GM12878 (cell line): ENCODE measurements around the gene UNC13A. TPM values are rescaled to one million over a fixed set of nuclear protein-coding genes. Genes with fewer than 3 reads are reported as not detected.

ENCODE experiments used
- ATAC-seq: fragments of 200-7000 bp; cut with Tn5 transposase; 3 replicates; pipeline ENCODE4 v1.9.1; 2020; ENCODE audit warnings: mild to moderate bottlenecking, moderate library complexity
- BruUV-seq: library from RNA; stranded (reverse); fragments of 400-500 nt; replicated peaks from 2 replicates; lab custom pipeline; 2021; lab: Mats Ljungman, UMichigan
- CTCF ChIA-PET: fragments of 300-600 bp; sonication (Branson Sonifier 250); formaldehyde crosslinking; extraction: SDS; loops from one replicate; lab custom pipeline; 2021; ENCODE audit warnings: inconsistent platforms; lab: Yijun Ruan, JAX
- POLR2A ChIA-PET: fragments of 350-600 bp; formaldehyde crosslinking; extraction: SDS; loops from one replicate; lab custom pipeline; 2021; ENCODE audit warnings: inconsistent platforms; lab: Charles Lee
- RAD21 ChIA-PET: fragments of 300-600 bp; sonication (Branson Sonifier 250); formaldehyde crosslinking; loops from one replicate; lab custom pipeline; 2023; ENCODE audit warnings: antibody characterized with exemption; ENCODE audit not compliant: unreplicated experiment; lab: Charles Lee
- SMC1A ChIA-PET: fragments of 300-600 bp; sonication (Branson Sonifier 250); formaldehyde crosslinking; loops from one replicate; lab custom pipeline; 2023; ENCODE audit not compliant: unreplicated experiment, uncharacterized antibody; lab: Charles Lee
- DNase-seq: peaks from one replicate; pipeline ENCODE4 v3.0.0-alpha.2; 2011; ENCODE audit warnings: low read depth, low spot score
- FAIRE-seq: peaks from 3 replicates; lab custom pipeline; 2011; peaks lifted over from hg19 to GRCh38; lab: Jason Lieb, UNC
- H2AFZ ChIP-seq: 2 replicates; pipeline ENCODE4 v1.6.0; 2011; ENCODE audit warnings: low read depth, low read length, control low read depth; ENCODE audit not compliant: control insufficient read depth
- H3K27ac ChIP-seq: 2 replicates; pipeline ENCODE4 v1.5.1; 2011; ENCODE audit warnings: control low read depth; ENCODE audit not compliant: control insufficient read depth, insufficient read depth
- H3K27me3 ChIP-seq, 2 experiments: replicated peaks in 1 of 2; 2 replicates each; pipeline versions ENCODE4 v1.6.0 to v1.6.1; 2011; ENCODE audit warnings: low read length in 1 of 2; ENCODE audit not compliant: control insufficient read depth in 2 of 2, insufficient read depth in 2 of 2
- H3K36me3 ChIP-seq, 2 experiments: 2 replicates each; pipeline ENCODE4 v1.5.1; 2011; ENCODE audit warnings: low read length in 1 of 2; ENCODE audit not compliant: control insufficient read depth in 2 of 2, insufficient read depth in 2 of 2
- H3K4me1 ChIP-seq: 2 replicates; pipeline ENCODE4 v1.6.1; 2011; ENCODE audit warnings: mild to moderate bottlenecking, low read length, moderate library complexity, mixed read lengths; ENCODE audit not compliant: control insufficient read depth, insufficient read depth
- H3K4me2 ChIP-seq: 2 replicates; pipeline ENCODE4 v1.6.0; 2011; ENCODE audit warnings: control low read depth; ENCODE audit not compliant: control insufficient read depth, insufficient read depth
- H3K4me3 ChIP-seq: fragments of 200-600 bp; sonication (generic); 2 replicates; pipeline ENCODE4 v1.5.1; 2016
- H3K79me2 ChIP-seq: 2 replicates; pipeline ENCODE4 v1.6.0; 2011; ENCODE audit warnings: low read length; ENCODE audit not compliant: control insufficient read depth, insufficient read depth
- H3K9ac ChIP-seq: 2 replicates; pipeline ENCODE4 v1.8.0; 2011; ENCODE audit warnings: low read length, control low read depth, mixed read lengths; ENCODE audit not compliant: control insufficient read depth, insufficient read depth
- H3K9me3 ChIP-seq: replicated peaks from 3 replicates; pipeline ENCODE4 v1.5.1; 2011; ENCODE audit warnings: mild to moderate bottlenecking, low read length; ENCODE audit not compliant: control insufficient read depth, insufficient read depth
- H4K20me1 ChIP-seq: 2 replicates; pipeline ENCODE4 v1.6.0; 2011; ENCODE audit not compliant: control insufficient read depth, insufficient read depth
- ATF3 ChIP-seq: IDR thresholded peaks from 2 replicates; pipeline ENCODE4 v1.6.1; 2011; ENCODE audit warnings: low read depth, mild to moderate bottlenecking, low read length, moderate library complexity, borderline replicate concordance; ENCODE audit errors: extremely low read depth
- JUND ChIP-seq: IDR thresholded peaks from 2 replicates; pipeline ENCODE4 v1.6.1; 2012; ENCODE audit warnings: low read depth, mild to moderate bottlenecking, low read length, improper control_type of control experiment, moderate library complexity
- KDM1A ChIP-seq: fragments of 200-600 bp; sonication (generic); IDR thresholded peaks from 2 replicates; pipeline ENCODE4 v1.6.1; 2016; ENCODE audit warnings: borderline replicate concordance
- NFIC ChIP-seq: IDR thresholded peaks from 2 replicates; pipeline ENCODE4 v1.6.1; 2012; ENCODE audit warnings: low read depth, mild to moderate bottlenecking, inconsistent platforms, low read length, moderate library complexity
- PAX5 ChIP-seq: IDR thresholded peaks from 2 replicates; pipeline ENCODE4 v1.6.1; 2011; ENCODE audit warnings: low read depth, low read length, borderline replicate concordance
- SKIL ChIP-seq: fragments of 450-650 bp; IDR thresholded peaks from 2 replicates; pipeline ENCODE4 v1.6.1; 2017; ENCODE audit warnings: mild to moderate bottlenecking, low read depth, inconsistent platforms; ENCODE audit not compliant: poor library complexity, severe bottlenecking
- SRF ChIP-seq, 2 experiments: IDR thresholded peaks; 2 replicates each; pipeline ENCODE4 v1.6.1; 2011; ENCODE audit warnings: low read depth in 2 of 2, low read length in 2 of 2, mild to moderate bottlenecking in 1 of 2, moderate library complexity in 1 of 2
- USF1 ChIP-seq: IDR thresholded peaks from 2 replicates; pipeline ENCODE4 v1.6.1; 2011; ENCODE audit warnings: borderline replicate concordance, low read depth, mild to moderate bottlenecking, moderate library complexity, mixed read lengths, low read length; ENCODE audit not compliant: insufficient read depth; ENCODE audit errors: extremely low read length
- USF2 ChIP-seq: IDR thresholded peaks from 2 replicates; pipeline ENCODE4 v1.6.1; 2011; ENCODE audit warnings: low read depth, low read length, improper control_type of control experiment, borderline replicate concordance
- YBX1 ChIP-seq: fragments of 450-650 bp; IDR thresholded peaks from 2 replicates; pipeline ENCODE4 v1.6.1; 2016; ENCODE audit warnings: antibody characterized with exemption
- WGBS: methylation state at CpG from one replicate; pipeline ENCODE4 v1.1.6; 2016; ENCODE audit warnings: low lambda C conversion rate; ENCODE audit not compliant: insufficient replicate concordance, insufficient coverage; ENCODE audit errors: missing lambda C conversion rate; 5-methylcytosine and 5-hydroxymethylcytosine counted together
- in situ Hi-C: fragments of 300-500 bp; cut with MboI; formaldehyde crosslinking; loops from 9 replicates; pipeline ENCODE4 v1.14.3; 2018; ENCODE audit warnings: mixed read lengths
- intact Hi-C: fragments of 100-400 bp; cut with micrococcal nuclease; formaldehyde crosslinking; loops from one replicate; pipeline ENCODE4 v1.14.2; 2022; ENCODE audit not compliant: unreplicated experiment
- polyA plus RNA-seq, 11 experiments: library from polyadenylated mRNA; depleted of rRNA in 4 of 11; unstranded in 6 of 11; stranded (reverse) in 5 of 11; fragments of >200 nt; fragmentation: Nextera tagmentation in 4 of 11; fragmentation: Illumina TruSeq in 1 of 11; extraction: Ambion mirVana in 4 of 11; extraction: Trizol in 1 of 11; gene quantifications; 1 replicate in 1 of 11; 2 replicates in 10 of 11; pipeline versions ENCODE4 v1.2.1 to v1.2.3, GENCODE V29; 2011 to 2016; ENCODE audit warnings: inconsistent platforms in 2 of 11, missing spikeins in 2 of 11, low read depth in 1 of 11
- total RNA-seq, 4 experiments: library from RNA; depleted of rRNA in 3 of 4; stranded (reverse); fragments of >200 nt in 3 of 4; fragmentation: Illumina TruSeq in 1 of 4; extraction: Trizol in 1 of 4; gene quantifications; 2 replicates each; pipeline versions ENCODE4 v1.2.1 to v1.2.3, GENCODE V29; 2013 to 2021

UNC13A gene
- total and polyA plus RNA-seq, 10 of the 15 experiments (the other 5 are each of a cell fraction or from before 2014, with no cell fraction given) = under 0.01 to 0.23 (median 0.13) TPM; not detected in 1

GRCh38 chr19:17611462-17612244 lies 76.5 kb downstream of the UNC13A start:
- Histone ChIP-seq H3K4me1 (peaks cover 5% of the 10 kb centered on the region; the same call in 1 of the 2 replicates), H3K36me3 (no peaks in the 10 kb centered on the region)
- WGBS = 45% methylated on average over 7 of the region's 7 CpGs
- ATAC-seq = peak; percentile 64
- 0 out of 2 replicates have a peak, but pooled peaks have one; percentile 21 for TF ChIP-seq PAX5
- TF ChIP-seq SRF (IDR thresholded peaks at IDR 0.05; ENCODE audit: low read depth in 2 of 2, low read length in 2 of 2) = 0 out of 4 replicates have a peak, but pooled peaks of 1 of the 2 experiments have one; percentile 38
- TF ChIP-seq KDM1A = no peak
- TF ChIP-seq, all 136 proteins: peak for 2
- H3K79me2 ChIP-seq = no peaks in the 10 kb centered on the region
- peak overlapping the region; percentile 35; the same call in 1 of the 2 replicates for H3K4me2 ChIP-seq
- in situ Hi-C loops = no loop called here
- no TSS peak for BruUV-seq
- H3K4me3 ChIP-seq = no peak overlapping the region
- no peak for DNase-seq
- H3K27me3 ChIP-seq = no peaks in the 10 kb centered on the region
- H4K20me1 ChIP-seq = no peaks in the 10 kb centered on the region
- H3K9ac ChIP-seq = no peak overlapping the region
- ChIA-PET RAD21 (interaction anchor here (0.6 kb wide), 1 partner anchor 1244 kb away, joined by 4 read pairs; no protein-coding TSS in a partner anchor), POLR2A (no interaction called here), SMC1A (interaction anchor here (0.6 to 0.7 kb wide), 2 partner anchors 346 to 590 kb away, joined by 3 to 4 read pairs; no protein-coding TSS in a partner anchor), CTCF (interaction anchor here (1.4 to 2.4 kb wide), 3 partner anchors 10 to 116 kb away, joined by 4 to 9 read pairs (median 9); no protein-coding TSS in a partner anchor)
- no peak overlapping the region; the same call in 1 of the 2 replicates for H2AFZ ChIP-seq
- no peak for FAIRE-seq
- no peak overlapping the region for H3K27ac ChIP-seq
- no peaks in the 10 kb centered on the region for H3K9me3 ChIP-seq
- intact Hi-C loops = no loop called here

GRCh38 chr19:17610384-17610783 lies 77.8 kb downstream of the UNC13A start:
- intact Hi-C loops = no loop called here
- Histone ChIP-seq H3K4me2 (no peak overlapping the region), H3K4me1 (peaks cover 11% of the 10 kb centered on the region), H3K27ac (no peak overlapping the region), H3K36me3 (no peaks in the 10 kb centered on the region), H3K9ac (no peak overlapping the region), H3K79me2 (no peaks in the 10 kb centered on the region), H3K27me3 (no peaks in the 10 kb centered on the region), H2AFZ (no peak overlapping the region), H4K20me1 (no peaks in the 10 kb centered on the region), H3K4me3 (no peak overlapping the region), H3K9me3 (no peaks in the 10 kb centered on the region)
- ATAC-seq = no peak
- 13% methylated on average over 7 of the region's 7 CpGs for WGBS
- RAD21 ChIA-PET = no interaction called here
- CTCF ChIA-PET = interaction anchor here (0.8 to 2.4 kb wide), 4 partner anchors 11 to 249 kb away, joined by 3 to 9 read pairs (median 6); partner anchors contain the start of gene RPL18A
- no TSS peak for BruUV-seq
- in situ Hi-C loops = no loop called here
- POLR2A ChIA-PET = no interaction called here
- SMC1A ChIA-PET = no interaction called here
- DNase-seq = no peak
- FAIRE-seq = no peak
- TF ChIP-seq JUND (no peak), ATF3 (peak; percentile 95), USF2 (peak; percentile 65), NFIC (no peak), USF1 (peak; percentile 73), SKIL (no peak), YBX1 (no peak)
